GM12891 (cell line): Measurements from ENCODE around the gene SYT14.

Experiments
- PAX5 ChIP-seq: IDR thresholded peaks from 2 replicates; pipeline ENCODE4 v1.6.1; 2011; ENCODE audit warnings: low read length, moderate library complexity, mild to moderate bottlenecking; ENCODE audit not compliant: insufficient read depth, severe bottlenecking
- POLR2A ChIP-seq: IDR thresholded peaks from 2 replicates; pipeline ENCODE4 v1.6.1; 2011; ENCODE audit warnings: low read depth, low read length, control low read depth
- POLR2AphosphoS5 ChIP-seq: IDR thresholded peaks from 2 replicates; pipeline ENCODE4 v1.6.1; 2011; ENCODE audit warnings: low read depth, low read length, control low read depth
- TAF1 ChIP-seq: IDR thresholded peaks from 2 replicates; pipeline ENCODE4 v1.6.1; 2011; ENCODE audit warnings: low read depth, low read length, control low read depth

GRCh38 chr1:210087058-210087457, 149.0 kb downstream of the SYT14 start:
- no peak for TF ChIP-seq POLR2A
- no peak for TF ChIP-seq POLR2AphosphoS5
- TF ChIP-seq TAF1, result no peak
- no peak for TF ChIP-seq PAX5
